Left colon (tissue), 2 donors: ENCODE measurements around the gene HPCAL1. TPM values are rescaled to one million over a fixed set of nuclear protein-coding genes. Genes with fewer than 3 reads are reported as not detected.

Experiments
- ATAC-seq: fragments of 200-7000 bp; cut with Tn5 transposase; one replicate; pipeline ENCODE4 v1.9.1; 2020; ENCODE audit warnings: mild to moderate bottlenecking, moderate library complexity
- DNase-seq, 2 donors: peaks; one replicate each; pipeline ENCODE4 v3.0.0-alpha.2; 2020
- intact Hi-C, 2 donors: fragments of 100-400 bp; cut with DNase I in 1 of 2; cut with micrococcal nuclease in 1 of 2; formaldehyde crosslinking; loops; one replicate each; pipeline versions ENCODE4 v1.11.2 to v1.14.0; 2022; cut with DNase I, micrococcal nuclease
- total RNA-seq, 2 donors: library from RNA; stranded (reverse); fragmentation: NEBNext Ultra II Directional; extraction: Animal tissue kit (Norgen Biotek cat#: 25700); gene quantifications; one replicate each; pipeline ENCODE4 v1.2.1, GENCODE V29; 2021
- donor health status: DM: no; HTN: no; CAD: no.
- donor health status: DM: yes; HTN: yes; CAD: no.

Gene HPCAL1
- total RNA-seq, 2 donors from 2014 or later, result 73.1 to 85.7 TPM

- no peak for ATAC-seq
- DNase-seq, result no peak
- intact Hi-C loops, result no loop called here
These were observed 84.3 kb downstream of the HPCAL1 start for GRCh38 chr2:10387033-10387432.

DNA sequence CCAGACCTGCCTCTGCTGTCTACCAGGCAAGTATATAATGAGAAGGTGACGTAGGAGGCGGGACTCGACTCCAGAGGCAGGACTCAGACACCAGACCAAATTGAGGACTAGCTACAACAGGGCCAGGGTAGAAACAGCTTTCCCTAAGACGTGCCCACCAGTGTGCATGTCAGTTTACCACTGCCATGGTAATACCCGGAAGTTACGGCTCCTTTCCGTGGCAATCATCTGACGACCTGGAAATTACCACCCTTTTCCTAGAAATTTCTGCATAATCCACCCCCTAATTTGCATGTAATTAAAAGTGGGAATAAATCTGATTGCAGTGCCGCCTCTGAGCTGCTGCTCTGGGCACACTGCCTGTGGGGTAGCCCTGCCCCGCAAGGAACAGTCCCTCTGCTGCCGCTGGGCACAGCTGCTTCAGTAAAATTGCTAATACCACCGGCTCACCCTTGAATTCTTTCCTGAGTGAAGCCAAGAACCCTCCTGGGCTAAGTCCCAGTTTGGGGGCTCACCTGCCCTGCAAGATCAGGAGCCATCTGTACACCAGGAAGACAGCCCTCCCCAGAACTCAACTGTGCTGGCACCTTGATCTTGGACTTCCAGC is 86.4 kb downstream of the HPCAL1 start:
- intact Hi-C loops, result no loop called here
- no peak for DNase-seq
- ATAC-seq, result no peak

- intact Hi-C loops, result no loop called here
- peak; percentile 76 for ATAC-seq
- peak in 1 of 2 donors; percentile 55 for DNase-seq
These were observed 86.9 kb downstream of the HPCAL1 start for GRCh38 chr2:10389573-10389972.

DNA sequence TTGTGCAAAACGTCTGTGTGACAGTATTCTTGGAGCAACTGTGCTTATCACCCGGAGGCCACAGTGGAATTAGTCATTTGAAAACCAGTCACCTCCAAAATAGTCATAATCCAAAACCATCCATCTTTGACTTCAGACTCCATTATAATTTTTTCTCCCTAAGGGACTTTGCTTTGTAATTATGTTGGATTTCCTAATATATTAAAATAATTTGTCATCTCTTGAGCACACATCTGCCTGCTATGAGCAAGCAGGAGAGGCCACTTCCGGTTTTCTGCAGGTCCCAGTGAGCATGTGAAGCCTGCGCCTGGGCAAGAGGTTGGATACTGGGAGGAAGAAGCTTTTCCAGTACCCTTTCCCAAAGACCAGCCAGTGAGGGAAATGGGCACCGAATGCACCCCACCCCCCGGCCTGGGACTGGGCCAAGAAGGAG is 87.7 kb downstream of the HPCAL1 start:
- DNase-seq, result no peak
- intact Hi-C loops, result no loop called here
- no peak for ATAC-seq

DNA sequence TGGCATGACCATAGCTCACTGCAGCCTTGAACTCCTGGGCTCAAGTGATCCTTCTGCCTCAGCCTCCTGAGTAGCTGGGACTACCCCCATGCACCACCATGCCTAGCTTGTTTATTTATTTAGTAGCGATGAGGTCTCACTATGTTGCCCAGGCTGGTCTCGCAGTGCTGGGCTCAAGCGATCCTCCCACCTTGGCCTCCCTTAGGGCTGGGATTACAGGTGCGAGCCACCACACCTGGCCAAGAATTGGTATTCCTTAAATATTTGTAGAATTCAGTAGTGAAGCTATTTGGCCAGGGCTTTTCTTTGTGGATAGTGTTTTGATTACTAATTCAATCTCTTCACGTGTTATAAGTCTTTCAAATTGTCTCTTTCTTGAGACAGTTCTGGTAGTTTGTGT is 89.4 kb downstream of the HPCAL1 start:
- intact Hi-C loops, result no loop called here
- no peak for ATAC-seq
- DNase-seq, result no peak

DNA sequence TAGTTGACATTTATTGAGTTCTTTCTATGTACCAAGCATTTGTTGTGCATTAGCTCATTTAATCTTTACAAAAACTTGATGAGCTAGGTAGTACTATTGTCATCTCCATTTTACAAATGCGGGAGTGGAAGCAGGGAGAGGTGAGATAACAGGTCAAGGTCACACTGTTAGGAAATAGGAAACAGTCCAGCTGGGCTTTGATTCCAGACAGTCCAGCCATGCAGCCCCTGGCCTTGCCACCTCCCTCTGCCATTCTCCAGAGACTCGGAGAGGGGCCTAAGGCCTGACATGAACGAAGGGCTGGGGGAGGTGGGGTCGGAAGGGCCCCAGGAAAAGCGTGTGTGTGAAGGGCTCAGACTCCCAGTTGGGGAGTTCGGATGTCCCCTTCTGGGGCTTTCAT is 89.8 kb downstream of the HPCAL1 start:
- ATAC-seq (no peak), DNase-seq (no peak)
- intact Hi-C loops, result no loop called here

- DNase-seq, result no peak
- ATAC-seq, result peak; percentile 75
- intact Hi-C loops, result no loop called here
These were observed 90.4 kb downstream of the HPCAL1 start for GRCh38 chr2:10392951-10393639.

- intact Hi-C loops, result no loop called here
- DNase-seq (no peak), ATAC-seq (no peak)
These were observed 90.9 kb downstream of the HPCAL1 start for GRCh38 chr2:10393640-10393982.

DNA sequence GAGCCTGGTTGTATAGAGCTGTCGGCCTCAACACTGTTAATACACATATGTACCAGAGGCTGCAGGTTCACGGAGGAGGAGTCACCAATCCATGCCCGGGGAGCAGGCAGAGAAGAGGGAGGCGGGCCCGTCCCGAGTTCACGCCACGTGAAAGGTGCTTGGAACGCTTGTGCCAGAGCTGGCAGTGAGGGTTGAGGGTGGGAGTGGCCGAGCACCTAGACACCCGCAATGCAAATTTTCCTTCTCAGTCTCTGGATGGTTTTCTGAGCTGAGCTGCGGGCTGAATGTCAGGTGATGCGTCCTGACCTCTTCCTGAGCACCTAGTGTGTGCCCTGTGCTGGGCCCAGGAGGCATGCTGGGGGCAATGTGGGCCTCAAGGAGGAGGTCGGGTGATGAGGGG is 93.2 kb downstream of the HPCAL1 start:
- intact Hi-C loops, result no loop called here
- ATAC-seq (no peak), DNase-seq (no peak)

GRCh38 chr2:10396464-10396863 is 93.8 kb downstream of the HPCAL1 start:
- no peak for ATAC-seq
- intact Hi-C loops, result no loop called here
- DNase-seq, result no peak

GRCh38 chr2:10397297-10397875 is 94.7 kb downstream of the HPCAL1 start:
- intact Hi-C loops, result no loop called here
- DNase-seq (no peak), ATAC-seq (no peak)

DNA sequence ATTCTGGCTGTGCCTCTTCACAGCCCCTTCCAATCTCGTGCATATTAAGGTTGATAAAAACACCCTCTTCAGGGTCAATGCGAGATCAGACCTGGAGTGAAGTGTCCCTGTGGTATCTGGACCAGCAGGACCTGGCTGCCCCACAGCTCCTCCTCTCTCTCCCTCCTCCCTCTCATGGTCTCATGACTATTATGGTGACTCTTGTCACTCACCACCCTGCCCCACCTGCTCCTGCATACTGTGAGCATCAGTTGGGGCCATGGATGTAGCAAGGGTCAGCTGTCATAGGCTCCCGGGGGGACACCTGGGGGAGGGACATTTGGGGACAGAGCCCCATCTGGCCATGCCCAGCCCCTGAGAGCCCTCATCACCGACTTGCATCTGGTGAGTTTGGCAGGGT is 95.2 kb downstream of the HPCAL1 start:
- intact Hi-C loops, result no loop called here
- DNase-seq, result no peak
- ATAC-seq, result no peak

DNA sequence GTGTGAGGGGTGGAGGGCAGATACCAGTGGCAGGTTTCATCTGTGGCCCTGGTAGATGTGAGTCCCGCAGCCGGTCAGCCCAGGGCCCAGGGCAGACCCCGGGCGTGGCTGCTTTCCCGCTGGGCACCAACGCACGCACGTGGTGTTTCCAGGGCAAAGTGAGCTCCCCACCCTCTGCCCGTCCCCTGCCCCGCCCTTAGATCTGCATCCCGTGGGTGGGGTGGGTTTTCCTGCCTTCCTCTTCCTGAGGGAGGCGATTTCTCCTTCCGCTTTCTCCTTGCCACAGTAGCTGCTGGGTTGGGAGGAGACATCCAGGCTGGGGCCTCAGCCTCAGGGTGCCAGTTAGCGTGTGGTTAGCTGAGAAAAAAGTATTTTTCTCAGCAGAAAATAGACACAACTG is 95.8 kb downstream of the HPCAL1 start:
- ATAC-seq (peak; percentile 86), DNase-seq (peak; percentile 72 to 77)
- intact Hi-C loops, result no loop called here

GRCh38 chr2:10399358-10399757 is 96.7 kb downstream of the HPCAL1 start:
- DNase-seq, result no peak
- intact Hi-C loops, result no loop called here
- ATAC-seq, result no peak

- ATAC-seq (no peak), DNase-seq (no peak)
- intact Hi-C loops, result no loop called here
These were observed 97.3 kb downstream of the HPCAL1 start for GRCh38 chr2:10400002-10400401.

- ATAC-seq (no peak), DNase-seq (no peak)
- intact Hi-C loops, result no loop called here
These were observed 97.9 kb downstream of the HPCAL1 start for GRCh38 chr2:10400568-10400977.

GRCh38 chr2:10400978-10401951 is 98.6 kb downstream of the HPCAL1 start:
- intact Hi-C loops, result no loop called here
- ATAC-seq, result peak; percentile 65
- no peak for DNase-seq

- intact Hi-C loops, result no loop called here
- ATAC-seq (peak; percentile 10), DNase-seq (no peak)
These were observed 99.4 kb downstream of the HPCAL1 start for GRCh38 chr2:10402062-10402585.

GRCh38 chr2:10402653-10403215 is 100.0 kb downstream of the HPCAL1 start:
- DNase-seq (no peak), ATAC-seq (no peak)
- intact Hi-C loops, result no loop called here
